ENCODE results near the gene ITGB5. TPM values are rescaled to one million over a fixed set of nuclear protein-coding genes. Genes with fewer than 3 reads are reported as not detected.
A peak's percentile ranks its signal among the peaks of the same experiment; 100 is the strongest.

The ITGB5 gene
- total RNA-seq, 1 donor from 2014 or later: 139 TPM

- peak; percentile 92 for DNase-seq (ENCODE audit: low read depth)
- peak overlapping the region; percentile 72 for H3K27ac Mint-ChIP-seq (ENCODE audit: unreplicated experiment)
- no peaks in the 10 kb centered on the region for H3K27me3 ChIP-seq (ENCODE audit: insufficient read depth, low read length)
Measured at GRCh38 chr3:124832782-124833709, 54.1 kb downstream of the ITGB5 start.

GRCh38 chr3:124831628-124832199 is 55.5 kb downstream of the ITGB5 start:
- DNase-seq (ENCODE audit: low read depth): no peak
- H3K9ac ChIP-seq (ENCODE audit: low read length): no peak overlapping the region
- no peak overlapping the region for H2AFZ ChIP-seq (ENCODE audit: low read depth, low read length)
- H3K4me3 Mint-ChIP-seq (ENCODE audit: unreplicated experiment): no peak overlapping the region
- no peaks in the 10 kb centered on the region for H3K27me3 Mint-ChIP-seq (ENCODE audit: low read depth, unreplicated experiment)
- H4K20me1 ChIP-seq (ENCODE audit: insufficient read depth, low read length): peaks cover 8% of the 10 kb centered on the region
- no peak for TF ChIP-seq EZH2 (IDR thresholded peaks at IDR 0.05; ENCODE audit: insufficient read depth, low read length)
- no peak for TF ChIP-seq CTCF (IDR thresholded peaks at IDR 0.05; ENCODE audit: insufficient read depth, low read depth, low read length)
- H3K4me1 Mint-ChIP-seq (ENCODE audit: low read depth, unreplicated experiment): peaks cover 60% of the 10 kb centered on the region
- peaks cover 22% of the 10 kb centered on the region for H3K36me3 Mint-ChIP-seq (ENCODE audit: low read depth, unreplicated experiment)
- no peaks in the 10 kb centered on the region for H3K27me3 ChIP-seq (ENCODE audit: insufficient read depth, low read length)
- peaks cover 51% of the 10 kb centered on the region for H3K4me1 ChIP-seq (ENCODE audit: insufficient read depth, low read length)
- no peak for FAIRE-seq
- peaks cover 11% of the 10 kb centered on the region for H3K36me3 ChIP-seq (ENCODE audit: insufficient read depth, low read length)
- no peak overlapping the region for H3K4me2 ChIP-seq (ENCODE audit: low read length)
- no peaks in the 10 kb centered on the region for H3K9me3 Mint-ChIP-seq (ENCODE audit: unreplicated experiment)
- H3K79me2 ChIP-seq (ENCODE audit: insufficient read depth, low read length): peaks cover 31% of the 10 kb centered on the region
- H3K9me3 ChIP-seq (ENCODE audit: insufficient read depth, low read depth, low read length): no peaks in the 10 kb centered on the region
- no peak overlapping the region for H3K4me3 ChIP-seq (ENCODE audit: insufficient read depth, low read depth, low read length)
- peak overlapping the region; percentile 91 for H3K27ac ChIP-seq (ENCODE audit: low read depth, low read length)
- H3K27ac Mint-ChIP-seq (ENCODE audit: unreplicated experiment): peak overlapping the region; percentile 72

More at GRCh38 chr3:124832782-124833709, 54.1 kb downstream of the ITGB5 start:
- Histone ChIP-seq H3K9me3 (ENCODE audit: insufficient read depth, low read depth, low read length) (no peaks in the 10 kb centered on the region), H2AFZ (ENCODE audit: low read depth, low read length) (no peak overlapping the region), H3K27ac (ENCODE audit: low read depth, low read length) (peak overlapping the region; percentile 91), H3K4me1 (ENCODE audit: insufficient read depth, low read length) (peaks cover 51% of the 10 kb centered on the region), H3K36me3 (ENCODE audit: insufficient read depth, low read length) (peaks cover 11% of the 10 kb centered on the region), H4K20me1 (ENCODE audit: insufficient read depth, low read length) (peaks cover 11% of the 10 kb centered on the region), H3K79me2 (ENCODE audit: insufficient read depth, low read length) (peaks cover 36% of the 10 kb centered on the region), H3K4me3 (ENCODE audit: insufficient read depth, low read depth, low read length) (no peak overlapping the region), H3K4me2 (ENCODE audit: low read length) (peak overlapping the region; percentile 48), H3K9ac (ENCODE audit: low read length) (peak overlapping the region; percentile 72)
- H3K9me3 Mint-ChIP-seq (ENCODE audit: unreplicated experiment): no peaks in the 10 kb centered on the region
- H3K36me3 Mint-ChIP-seq (ENCODE audit: low read depth, unreplicated experiment): peaks cover 20% of the 10 kb centered on the region
- TF ChIP-seq EZH2 (IDR thresholded peaks at IDR 0.05; ENCODE audit: insufficient read depth, low read length): no peak
- no peak for TF ChIP-seq CTCF (IDR thresholded peaks at IDR 0.05; ENCODE audit: insufficient read depth, low read depth, low read length)
- peak; percentile 5 for FAIRE-seq
- peak overlapping the region; percentile 58 for H3K4me3 Mint-ChIP-seq (ENCODE audit: unreplicated experiment)
- H3K27me3 Mint-ChIP-seq (ENCODE audit: low read depth, unreplicated experiment): no peaks in the 10 kb centered on the region
- peaks cover 60% of the 10 kb centered on the region for H3K4me1 Mint-ChIP-seq (ENCODE audit: low read depth, unreplicated experiment)
